Measurements from ENCODE around the gene SP7. TPM values are rescaled to one million over a fixed set of nuclear protein-coding genes. Genes with fewer than 3 reads are reported as not detected.
"Not testable (repeated sequence)": the region's sequence is repeated elsewhere in the genome, so short reads cannot be mapped to it uniquely, and the experiment has no call there.

Gene SP7
- total and polyA plus RNA-seq, 2 donors (not counting 3 experiments of a cell fraction or from before 2014, with no cell fraction given): not detected

GRCh38 chr12:53365245-53365904, 29.2 kb upstream of the SP7 start:
- no peaks in the 10 kb centered on the region for H3K27me3 ChIP-seq (ENCODE audit: control insufficient read depth in 2 of 2, insufficient read depth in 2 of 2, low read length in 2 of 2)
- H3K36me3 ChIP-seq (ENCODE audit: control insufficient read depth in 2 of 2, extremely low read depth in 1 of 2, insufficient read depth in 2 of 2, low read length in 2 of 2): no peaks in the 10 kb centered on the region
- no peaks in the 10 kb centered on the region for H3K9me1 ChIP-seq (replicated peaks; ENCODE audit: control insufficient read depth, extremely low read depth, insufficient read depth, low read length)
- H3K4me3 ChIP-seq (replicated peaks in 1 of 3; ENCODE audit: insufficient read depth in 1 of 3, low read depth in 1 of 3, low read length in 3 of 3): no peak overlapping the region
- intact Hi-C loops (cut with micrococcal nuclease): no loop called here
- H3K9ac ChIP-seq (replicated peaks; ENCODE audit: extremely low read depth, insufficient read depth, low read length): no peak overlapping the region
- H3K4me1 ChIP-seq (ENCODE audit: control insufficient read depth, extremely low read depth, insufficient read depth, low read length): peaks cover under 1% of the 10 kb centered on the region
- dilution Hi-C loops (cut with MboI; ENCODE audit: extremely low pct_ligation_motif_present, low sequenced_read_pairs): no loop called here
- FAIRE-seq (no peak), DNase-seq (ENCODE audit: low read depth, low spot score) (no peak)
- no peaks in the 10 kb centered on the region for H4K20me1 ChIP-seq (replicated peaks; ENCODE audit: control insufficient read depth, extremely low read depth, insufficient read depth, low read length)
- POLR2A ChIA-PET: no interaction called here
- H2AFZ ChIP-seq (ENCODE audit: low read depth, low read length): peak overlapping the region; percentile 61
- H3K79me2 ChIP-seq (ENCODE audit: control insufficient read depth, insufficient read depth, low read length): no peaks in the 10 kb centered on the region
- no peaks in the 10 kb centered on the region for H3K9me3 ChIP-seq (replicated peaks; ENCODE audit: control insufficient read depth, insufficient read depth, low read length)
- no TSS peak for BruUV-seq (replicated peaks)
- no peak overlapping the region for H3K27ac ChIP-seq (ENCODE audit: insufficient read depth, low read depth, low read length)
- no peak overlapping the region for H3K4me2 ChIP-seq (ENCODE audit: insufficient read depth, low read length)
- no peak for TF ChIP-seq MYC (IDR thresholded peaks at IDR 0.05; ENCODE audit: low read depth, low read length)
- no peak for TF ChIP-seq CTCF (IDR thresholded peaks at IDR 0.05; ENCODE audit: extremely low read depth in 1 of 2, insufficient read depth in 1 of 2, low read depth in 1 of 2, low read length in 2 of 2)
- peak; percentile 38 for TF ChIP-seq FOS (IDR thresholded peaks at IDR 0.05; ENCODE audit: borderline replicate concordance, insufficient read depth, low read length)
- no peak for TF ChIP-seq JUN (IDR thresholded peaks at IDR 0.05; ENCODE audit: borderline replicate concordance, insufficient read depth, insufficient read length, low read depth)
- CTCF ChIA-PET: interaction anchor here (0.6 to 7.0 kb wide), 4 partner anchors 13 to 56 kb away, joined by 3 to 46 read pairs (median 7); no protein-coding TSS in a partner anchor

GRCh38 chr12:53361638-53362037, 25.5 kb upstream of the SP7 start:
- H3K36me3 ChIP-seq (ENCODE audit: control insufficient read depth in 2 of 2, extremely low read depth in 1 of 2, insufficient read depth in 2 of 2, low read length in 2 of 2); intact Hi-C loops (cut with micrococcal nuclease); H3K9me3 ChIP-seq (replicated peaks; ENCODE audit: control insufficient read depth, insufficient read depth, low read length); H3K79me2 ChIP-seq (ENCODE audit: control insufficient read depth, insufficient read depth, low read length); DNase-seq (ENCODE audit: low read depth, low spot score); H3K9ac ChIP-seq (replicated peaks; ENCODE audit: extremely low read depth, insufficient read depth, low read length); H3K4me1 ChIP-seq (ENCODE audit: control insufficient read depth, extremely low read depth, insufficient read depth, low read length); BruUV-seq (replicated peaks); POLR2A ChIA-PET; H2AFZ ChIP-seq (ENCODE audit: low read depth, low read length); H3K9me1 ChIP-seq (replicated peaks; ENCODE audit: control insufficient read depth, extremely low read depth, insufficient read depth, low read length); H3K27me3 ChIP-seq (ENCODE audit: control insufficient read depth in 2 of 2, insufficient read depth in 2 of 2, low read length in 2 of 2); FAIRE-seq; dilution Hi-C loops (cut with MboI; ENCODE audit: extremely low pct_ligation_motif_present, low sequenced_read_pairs); H3K4me3 ChIP-seq (replicated peaks in 1 of 3; ENCODE audit: insufficient read depth in 1 of 3, low read depth in 1 of 3, low read length in 3 of 3); H3K27ac ChIP-seq (ENCODE audit: insufficient read depth, low read depth, low read length); H4K20me1 ChIP-seq (replicated peaks; ENCODE audit: control insufficient read depth, extremely low read depth, insufficient read depth, low read length); H3K4me2 ChIP-seq (ENCODE audit: insufficient read depth, low read length): not testable (repeated sequence)
- CTCF ChIA-PET: interaction anchor here (1.1 to 7.0 kb wide), 3 partner anchors 9 to 60 kb away, joined by 7 to 46 read pairs (median 9); no protein-coding TSS in a partner anchor

Data from endothelial cell of umbilical vein (primary cell).